ENCODE measurements around the gene TEAD1.

Gene TEAD1

GRCh38 chr11:12685229-12685628, 11.0 kb downstream of the TEAD1 start:
- TF ChIP-seq, protein P1, sequence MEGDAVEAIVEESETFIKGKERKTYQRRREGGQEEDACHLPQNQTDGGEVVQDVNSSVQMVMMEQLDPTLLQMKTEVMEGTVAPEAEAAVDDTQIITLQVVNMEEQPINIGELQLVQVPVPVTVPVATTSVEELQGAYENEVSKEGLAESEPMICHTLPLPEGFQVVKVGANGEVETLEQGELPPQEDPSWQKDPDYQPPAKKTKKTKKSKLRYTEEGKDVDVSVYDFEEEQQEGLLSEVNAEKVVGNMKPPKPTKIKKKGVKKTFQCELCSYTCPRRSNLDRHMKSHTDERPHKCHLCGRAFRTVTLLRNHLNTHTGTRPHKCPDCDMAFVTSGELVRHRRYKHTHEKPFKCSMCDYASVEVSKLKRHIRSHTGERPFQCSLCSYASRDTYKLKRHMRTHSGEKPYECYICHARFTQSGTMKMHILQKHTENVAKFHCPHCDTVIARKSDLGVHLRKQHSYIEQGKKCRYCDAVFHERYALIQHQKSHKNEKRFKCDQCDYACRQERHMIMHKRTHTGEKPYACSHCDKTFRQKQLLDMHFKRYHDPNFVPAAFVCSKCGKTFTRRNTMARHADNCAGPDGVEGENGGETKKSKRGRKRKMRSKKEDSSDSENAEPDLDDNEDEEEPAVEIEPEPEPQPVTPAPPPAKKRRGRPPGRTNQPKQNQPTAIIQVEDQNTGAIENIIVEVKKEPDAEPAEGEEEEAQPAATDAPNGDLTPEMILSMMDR (conservative IDR thresholded peaks at IDR 0.05), result no peak
- TF ChIP-seq ZFX (IDR thresholded peaks at IDR 0.05), result no peak
- no peak overlapping the region for H3K27ac ChIP-seq

DNA sequence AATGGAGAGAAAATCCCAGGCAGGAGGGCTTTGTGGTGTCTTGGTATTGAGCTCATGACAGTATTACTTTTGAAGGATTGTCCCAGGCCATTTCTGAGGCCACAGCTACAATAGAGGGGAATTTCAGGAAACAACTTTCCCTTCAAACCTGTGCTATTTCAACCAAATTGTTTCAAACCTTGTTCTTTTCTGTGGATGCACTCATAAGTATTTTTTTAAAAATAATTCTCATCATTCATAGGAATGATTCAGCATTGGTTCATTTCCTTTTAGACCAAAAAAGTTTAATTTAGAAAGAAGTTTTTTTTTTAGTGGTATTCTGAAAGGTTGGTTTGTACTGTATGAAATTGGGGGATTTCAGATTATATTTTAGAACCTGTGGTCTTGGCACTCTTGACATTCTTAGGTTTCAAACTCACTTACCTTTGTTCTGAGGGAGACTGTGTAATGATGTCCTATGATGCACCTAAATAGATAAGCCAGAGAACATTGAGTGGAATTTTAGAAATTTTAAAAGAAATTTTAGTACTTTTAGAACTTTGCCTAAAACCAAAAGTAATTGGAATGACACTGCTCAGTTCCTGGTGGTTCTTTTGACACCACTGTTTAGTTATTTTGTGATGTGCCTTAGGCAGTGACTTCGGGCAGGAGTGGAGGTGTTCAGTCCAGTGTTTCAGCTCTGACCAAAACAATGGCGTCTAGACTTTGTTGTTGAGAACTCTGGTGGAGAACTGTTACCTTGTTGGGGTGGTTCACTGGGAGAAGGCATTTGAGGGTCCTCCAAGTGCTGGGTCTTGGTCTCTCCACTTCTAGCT, 12.2 kb downstream of the TEAD1 start:
- H3K27ac ChIP-seq, result no peak overlapping the region
- TF ChIP-seq, protein P1 (conservative IDR thresholded peaks at IDR 0.05), result no peak
- TF ChIP-seq ZFX (IDR thresholded peaks at IDR 0.05), result no peak

GRCh38 chr11:12687216-12687623, 13.0 kb downstream of the TEAD1 start:
- no peak overlapping the region for H3K27ac ChIP-seq
- TF ChIP-seq ZFX (IDR thresholded peaks at IDR 0.05), result no peak
- TF ChIP-seq, protein P1 (conservative IDR thresholded peaks at IDR 0.05), result no peak

GRCh38 chr11:12687740-12688139, 13.5 kb downstream of the TEAD1 start:
- H3K27ac ChIP-seq, result no peak overlapping the region
- TF ChIP-seq, protein P1 (conservative IDR thresholded peaks at IDR 0.05), result no peak
- TF ChIP-seq ZFX (IDR thresholded peaks at IDR 0.05), result no peak

DNA sequence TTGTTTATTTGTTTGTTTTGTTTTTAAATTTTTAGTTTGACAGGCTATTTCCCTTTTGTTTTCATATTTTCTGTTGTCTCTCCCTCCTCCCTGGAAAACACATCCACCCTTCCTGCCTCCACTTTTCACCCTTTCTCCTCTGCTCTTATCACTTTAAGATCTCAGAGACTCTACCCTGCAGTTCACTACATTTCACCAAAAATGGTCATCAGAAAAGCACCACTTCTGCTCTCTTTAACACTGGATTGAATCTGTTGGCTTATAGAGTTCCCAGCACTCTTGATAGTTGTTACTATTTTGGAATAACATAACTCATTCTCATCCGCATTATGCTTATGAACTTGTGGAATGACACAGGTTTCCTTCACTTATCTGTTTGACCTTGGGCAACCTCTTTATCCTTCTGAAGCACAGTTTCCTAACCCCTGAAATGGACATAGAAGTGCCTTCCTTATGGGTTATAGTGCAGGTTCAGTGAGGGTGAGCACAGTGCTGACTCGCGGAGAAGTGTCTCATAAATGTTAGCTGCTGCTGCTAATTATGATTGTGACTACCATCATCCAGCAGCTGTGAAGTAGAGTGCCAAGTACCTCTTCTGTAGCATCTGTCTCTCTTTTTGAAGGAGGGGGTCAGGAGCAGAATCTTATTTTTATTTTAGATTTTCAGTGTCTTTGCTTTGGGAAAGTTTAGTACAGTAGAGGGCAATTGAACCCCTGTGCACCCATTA, 15.0 kb downstream of the TEAD1 start:
- H3K27ac ChIP-seq, result no peak overlapping the region
- TF ChIP-seq, protein P1 (conservative IDR thresholded peaks at IDR 0.05), result no peak
- TF ChIP-seq ZFX (IDR thresholded peaks at IDR 0.05), result no peak

DNA sequence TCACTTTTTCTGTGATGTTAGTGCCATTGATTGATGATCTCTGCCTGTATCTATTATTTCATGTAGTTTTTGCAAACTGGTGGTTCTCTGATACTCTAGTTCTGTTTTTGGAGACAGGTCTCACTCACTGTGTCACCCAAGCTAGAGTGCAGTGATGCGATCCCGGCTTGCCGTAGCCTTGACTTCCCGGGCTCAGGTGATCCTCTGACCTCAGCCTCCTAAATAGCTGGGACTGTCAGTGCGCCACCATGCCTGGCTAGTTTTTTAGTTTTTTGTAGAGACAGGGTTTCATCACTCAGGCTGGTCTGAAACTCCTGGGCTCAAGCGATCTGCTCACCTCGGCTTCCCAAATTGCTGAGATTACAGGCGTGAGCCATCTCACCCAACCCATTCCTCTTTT, 16.4 kb downstream of the TEAD1 start:
- TF ChIP-seq ZFX (IDR thresholded peaks at IDR 0.05), result no peak
- TF ChIP-seq, protein P1 (conservative IDR thresholded peaks at IDR 0.05), result no peak
- no peak overlapping the region for H3K27ac ChIP-seq

GRCh38 chr11:12691473-12691872, 17.3 kb downstream of the TEAD1 start:
- no peak for TF ChIP-seq ZFX (IDR thresholded peaks at IDR 0.05)
- TF ChIP-seq, protein P1 (conservative IDR thresholded peaks at IDR 0.05), result no peak
- no peak overlapping the region for H3K27ac ChIP-seq
